ENCODE data around the gene GTF3C4.

- TF ChIP-seq CTCF (IDR thresholded peaks at IDR 0.05; ENCODE audit: low read depth, low read length, poor library complexity, severe bottlenecking) (no peak), EZH2phosphoT487 (IDR thresholded peaks at IDR 0.05; ENCODE audit: borderline replicate concordance, low read length) (no peak)
Measured at GRCh38 chr9:132690696-132691095, 20.4 kb downstream of the GTF3C4 start.
